AG09319 (cell line): ENCODE measurements around the gene ID2.

Experiments
- DNase-seq: peaks from one replicate; pipeline ENCODE4 v3.0.0-alpha.2; 2010; ENCODE audit warnings: low read depth; ENCODE audit errors: extremely low read depth
- TF ChIP-seq, protein P1 (sequence below): IDR thresholded peaks from 2 replicates; pipeline ENCODE4 v1.5.1; 2011; ENCODE audit warnings: low read depth, mild to moderate bottlenecking, inconsistent platforms, low read length, moderate library complexity

The ID2 gene

DNA sequence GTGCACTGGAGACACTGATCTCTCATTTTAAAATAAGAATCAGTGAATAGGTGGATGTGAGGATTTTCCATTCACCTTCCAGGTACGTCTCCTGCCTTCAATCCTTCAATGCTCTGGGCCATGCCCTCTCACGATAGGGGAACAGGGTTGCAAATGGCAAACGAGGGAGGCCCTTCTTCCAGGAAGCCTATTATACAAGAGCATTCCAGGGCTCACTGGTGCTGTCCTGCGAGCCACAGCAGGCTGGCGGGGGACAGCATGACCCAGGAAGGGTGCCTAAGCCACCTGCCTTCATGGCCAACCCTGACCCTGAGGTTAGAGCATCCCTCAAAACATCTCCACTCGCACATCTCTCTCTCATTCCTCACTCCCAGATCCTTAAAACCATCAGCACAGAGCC, 20.6 kb upstream of the ID2 start:
- TF ChIP-seq, protein P1, sequence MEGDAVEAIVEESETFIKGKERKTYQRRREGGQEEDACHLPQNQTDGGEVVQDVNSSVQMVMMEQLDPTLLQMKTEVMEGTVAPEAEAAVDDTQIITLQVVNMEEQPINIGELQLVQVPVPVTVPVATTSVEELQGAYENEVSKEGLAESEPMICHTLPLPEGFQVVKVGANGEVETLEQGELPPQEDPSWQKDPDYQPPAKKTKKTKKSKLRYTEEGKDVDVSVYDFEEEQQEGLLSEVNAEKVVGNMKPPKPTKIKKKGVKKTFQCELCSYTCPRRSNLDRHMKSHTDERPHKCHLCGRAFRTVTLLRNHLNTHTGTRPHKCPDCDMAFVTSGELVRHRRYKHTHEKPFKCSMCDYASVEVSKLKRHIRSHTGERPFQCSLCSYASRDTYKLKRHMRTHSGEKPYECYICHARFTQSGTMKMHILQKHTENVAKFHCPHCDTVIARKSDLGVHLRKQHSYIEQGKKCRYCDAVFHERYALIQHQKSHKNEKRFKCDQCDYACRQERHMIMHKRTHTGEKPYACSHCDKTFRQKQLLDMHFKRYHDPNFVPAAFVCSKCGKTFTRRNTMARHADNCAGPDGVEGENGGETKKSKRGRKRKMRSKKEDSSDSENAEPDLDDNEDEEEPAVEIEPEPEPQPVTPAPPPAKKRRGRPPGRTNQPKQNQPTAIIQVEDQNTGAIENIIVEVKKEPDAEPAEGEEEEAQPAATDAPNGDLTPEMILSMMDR = no peak
- DNase-seq = no peak

GRCh38 chr2:8661736-8662135, 20.1 kb upstream of the ID2 start:
- TF ChIP-seq, protein P1 = no peak
- no peak for DNase-seq

DNA sequence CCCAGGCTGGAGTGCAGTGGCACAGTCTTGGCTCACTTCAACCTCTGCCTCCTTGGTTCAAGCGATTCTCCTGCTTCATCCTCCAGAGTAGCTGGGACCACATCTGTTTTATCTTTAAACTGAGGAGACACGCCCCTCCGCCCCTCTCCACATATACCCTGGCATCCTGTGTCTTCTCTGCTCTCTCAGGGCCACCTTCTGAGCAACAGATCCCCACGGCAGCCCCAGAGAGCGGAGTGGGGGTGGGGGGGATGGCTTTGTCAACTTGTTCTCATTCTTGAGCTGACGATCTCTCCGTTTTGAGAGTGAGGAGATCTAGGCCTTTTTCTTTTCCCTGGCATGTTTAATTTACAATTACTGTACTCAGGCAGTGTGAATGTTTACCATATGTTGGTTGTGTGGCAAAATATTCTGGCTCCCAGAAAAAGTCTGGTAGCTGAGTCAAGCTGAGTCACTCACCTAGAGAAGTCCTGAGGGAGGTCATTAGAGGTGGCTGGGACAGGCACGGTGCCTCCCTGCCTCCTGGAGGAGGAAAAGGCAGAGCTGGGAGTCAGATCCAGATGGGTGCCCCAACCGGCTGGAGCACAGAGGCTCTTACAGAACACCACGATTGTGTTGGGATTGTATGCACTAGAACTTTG, 19.5 kb upstream of the ID2 start:
- TF ChIP-seq, protein P1 = peak; percentile 24
- DNase-seq = no peak

- DNase-seq = no peak
- TF ChIP-seq, protein P1 = no peak
Observed at GRCh38 chr2:8663997-8664396, 17.9 kb upstream of the ID2 start.

DNA sequence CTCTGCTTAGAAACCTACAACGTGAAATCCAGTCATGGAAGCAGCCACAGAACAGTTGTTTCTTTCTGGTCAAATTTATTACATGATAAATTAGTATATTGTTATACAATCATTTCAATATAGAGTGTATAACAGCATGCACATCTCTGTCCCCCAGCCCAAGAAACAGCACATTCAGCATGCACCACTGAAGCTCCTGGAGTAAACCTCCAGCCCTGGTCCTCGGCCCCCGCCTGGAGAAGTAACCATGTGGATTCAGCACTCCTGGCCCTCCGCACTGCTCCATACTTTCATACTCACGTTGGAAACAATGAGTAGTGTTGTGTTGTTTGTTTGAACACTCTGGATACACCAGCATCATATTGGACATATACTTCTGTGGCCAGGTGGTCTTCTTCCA, 15.3 kb upstream of the ID2 start:
- TF ChIP-seq, protein P1 = no peak
- DNase-seq = no peak

- TF ChIP-seq, protein P1 = no peak
- no peak for DNase-seq
Observed at GRCh38 chr2:8667896-8668512, 13.9 kb upstream of the ID2 start.

DNA sequence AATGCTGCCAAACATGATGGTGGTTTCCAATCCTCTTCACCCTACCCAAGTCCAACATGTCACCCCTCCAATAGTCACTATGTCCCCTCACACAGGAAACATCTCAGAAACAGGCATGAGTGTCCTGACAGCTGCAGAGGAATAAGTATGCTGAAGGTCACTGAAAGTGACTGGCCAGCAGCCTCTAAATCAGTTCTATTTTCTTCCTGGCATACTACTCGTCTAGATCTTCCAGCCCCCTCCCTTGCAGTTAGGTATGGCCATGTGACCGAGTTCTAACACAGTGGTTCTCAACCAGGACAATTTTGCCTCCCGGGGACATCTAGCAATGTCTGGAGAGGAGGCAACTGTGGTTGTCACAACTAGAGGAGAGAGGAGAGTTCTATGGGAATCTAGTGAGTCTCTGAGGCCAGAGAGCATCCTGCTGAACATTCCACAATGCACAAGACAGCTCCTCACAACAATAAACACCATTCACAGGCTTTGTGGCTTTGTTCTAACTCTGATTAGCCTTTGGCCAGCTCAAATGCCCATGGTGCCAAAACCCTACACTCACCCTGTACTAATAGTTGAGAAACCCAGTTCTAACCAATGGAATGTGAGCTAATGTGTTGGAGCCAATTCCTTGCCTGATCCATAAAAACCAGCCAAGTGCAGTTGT, 12.6 kb upstream of the ID2 start:
- TF ChIP-seq, protein P1 = no peak
- no peak for DNase-seq
